HG03460 (cell line): ENCODE results near the gene RAB23.

ENCODE experiments used
- ATAC-seq: cut with Tn5 transposase; IDR thresholded peaks from one replicate; pipeline ENCODE4 v1.9.1; 2021; ENCODE audit not compliant: unreplicated experiment

The RAB23 gene

GRCh38 chr6:57138026-57138425, 84.1 kb downstream of the RAB23 start:
- no peak for ATAC-seq

DNA sequence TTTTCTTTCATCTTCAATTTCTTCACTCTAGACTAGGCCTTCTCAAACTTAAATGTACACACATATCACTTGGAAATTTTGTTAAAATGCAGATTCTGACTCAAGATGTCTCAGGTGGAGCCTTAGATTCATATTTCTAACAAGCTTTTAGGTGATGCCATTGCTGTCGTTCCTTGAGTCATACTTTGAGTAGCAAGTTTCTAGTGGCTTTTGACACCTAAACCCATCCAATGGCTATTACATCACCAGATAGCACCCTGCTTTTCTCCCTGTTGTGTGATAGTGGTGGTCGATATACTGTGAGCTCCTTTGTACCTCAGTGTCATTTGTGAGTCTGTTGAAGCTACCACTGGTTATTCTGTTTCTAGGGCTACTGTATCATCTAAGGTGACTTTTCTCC, 84.8 kb downstream of the RAB23 start:
- ATAC-seq: no peak
